ENCODE results near the gene ASH1L. TPM values are rescaled to one million over a fixed set of nuclear protein-coding genes. Genes with fewer than 3 reads are reported as not detected.
"Not testable (repeated sequence)": the region's sequence is repeated elsewhere in the genome, so short reads cannot be mapped to it uniquely, and the experiment has no call there.

ASH1L gene
- total RNA-seq, 1 experiment from 2014 or later, result 71.8 TPM

- H3K36me3 Mint-ChIP-seq (ENCODE audit: insufficient read depth, unreplicated experiment), result no peaks in the 10 kb centered on the region
- no peak overlapping the region for H3K27ac Mint-ChIP-seq (ENCODE audit: unreplicated experiment)
- CTCF ChIA-PET, result no interaction called here
- DNase-seq, result no peak
- H3K9me3 Mint-ChIP-seq (ENCODE audit: low read depth, unreplicated experiment), result no peaks in the 10 kb centered on the region
- intact Hi-C loops (cut with micrococcal nuclease; ENCODE audit: unreplicated experiment), result no loop called here
- H3K27me3 Mint-ChIP-seq (ENCODE audit: unreplicated experiment), result peaks cover 42% of the 10 kb centered on the region
- BruUV-seq (replicated peaks), result no TSS peak
- no peak for TF ChIP-seq CTCF (IDR thresholded peaks at IDR 0.05; ENCODE audit: unreplicated experiment)
- H3K4me1 Mint-ChIP-seq (ENCODE audit: low read depth, unreplicated experiment), result no peaks in the 10 kb centered on the region
- no peak overlapping the region for H3K4me3 Mint-ChIP-seq (ENCODE audit: low read depth, unreplicated experiment)
Observed at GRCh38 chr1:155295942-155296267, 266.7 kb downstream of the ASH1L start.

GRCh38 chr1:155295183-155295941 lies 267.2 kb downstream of the ASH1L start:
- BruUV-seq (replicated peaks), result no TSS peak
- no peaks in the 10 kb centered on the region for H3K9me3 Mint-ChIP-seq (ENCODE audit: low read depth, unreplicated experiment)

GRCh38 chr1:155294520-155295182 lies 268.0 kb downstream of the ASH1L start:
- Mint-ChIP-seq H3K27me3 (ENCODE audit: unreplicated experiment) (peaks cover 42% of the 10 kb centered on the region), H3K4me3 (ENCODE audit: low read depth, unreplicated experiment) (no peak overlapping the region), H3K27ac (ENCODE audit: unreplicated experiment) (no peak overlapping the region), H3K9me3 (ENCODE audit: low read depth, unreplicated experiment) (no peaks in the 10 kb centered on the region), H3K4me1 (ENCODE audit: low read depth, unreplicated experiment) (no peaks in the 10 kb centered on the region), H3K36me3 (ENCODE audit: insufficient read depth, unreplicated experiment) (no peaks in the 10 kb centered on the region)
- intact Hi-C loops (cut with micrococcal nuclease; ENCODE audit: unreplicated experiment), result no loop called here
- CTCF ChIA-PET, result no interaction called here
- TF ChIP-seq CTCF (IDR thresholded peaks at IDR 0.05; ENCODE audit: unreplicated experiment), result no peak
- DNase-seq, result no peak
- BruUV-seq (replicated peaks), result no TSS peak

More at GRCh38 chr1:155295183-155295941, 267.2 kb downstream of the ASH1L start:
- H3K27me3 Mint-ChIP-seq (ENCODE audit: unreplicated experiment), result peaks cover 42% of the 10 kb centered on the region
- no peak overlapping the region for H3K27ac Mint-ChIP-seq (ENCODE audit: unreplicated experiment)
- H3K4me1 Mint-ChIP-seq (ENCODE audit: low read depth, unreplicated experiment), result no peaks in the 10 kb centered on the region
- CTCF ChIA-PET, result no interaction called here
- no peaks in the 10 kb centered on the region for H3K36me3 Mint-ChIP-seq (ENCODE audit: insufficient read depth, unreplicated experiment)
- intact Hi-C loops (cut with micrococcal nuclease; ENCODE audit: unreplicated experiment), result no loop called here
- H3K4me3 Mint-ChIP-seq (ENCODE audit: low read depth, unreplicated experiment), result no peak overlapping the region
- DNase-seq, result no peak
- TF ChIP-seq CTCF (IDR thresholded peaks at IDR 0.05; ENCODE audit: unreplicated experiment), result no peak

- no TSS peak for BruUV-seq (replicated peaks)
- no peak for TF ChIP-seq CTCF (IDR thresholded peaks at IDR 0.05; ENCODE audit: unreplicated experiment)
- no peak for DNase-seq
- Mint-ChIP-seq H3K36me3 (ENCODE audit: insufficient read depth, unreplicated experiment) (no peaks in the 10 kb centered on the region), H3K9me3 (ENCODE audit: low read depth, unreplicated experiment) (no peaks in the 10 kb centered on the region), H3K27me3 (ENCODE audit: unreplicated experiment) (peaks cover 41% of the 10 kb centered on the region), H3K27ac (ENCODE audit: unreplicated experiment) (no peak overlapping the region), H3K4me3 (ENCODE audit: low read depth, unreplicated experiment) (no peak overlapping the region), H3K4me1 (ENCODE audit: low read depth, unreplicated experiment) (no peaks in the 10 kb centered on the region)
- CTCF ChIA-PET, result interaction anchor here (0.6 kb wide), 1 partner anchor 18 kb away, joined by 4 read pairs; no protein-coding TSS in a partner anchor
- intact Hi-C loops (cut with micrococcal nuclease; ENCODE audit: unreplicated experiment), result no loop called here
Observed at GRCh38 chr1:155293086-155293749, 269.4 kb downstream of the ASH1L start.

GRCh38 chr1:155291006-155291405 lies 271.6 kb downstream of the ASH1L start:
- H3K9me3 Mint-ChIP-seq (ENCODE audit: low read depth, unreplicated experiment); DNase-seq; BruUV-seq (replicated peaks); H3K36me3 Mint-ChIP-seq (ENCODE audit: insufficient read depth, unreplicated experiment); intact Hi-C loops (cut with micrococcal nuclease; ENCODE audit: unreplicated experiment); CTCF ChIA-PET; H3K4me1 Mint-ChIP-seq (ENCODE audit: low read depth, unreplicated experiment); H3K4me3 Mint-ChIP-seq (ENCODE audit: low read depth, unreplicated experiment); H3K27ac Mint-ChIP-seq (ENCODE audit: unreplicated experiment): not testable (repeated sequence)
- H3K27me3 Mint-ChIP-seq (ENCODE audit: unreplicated experiment), result peaks cover 19% of the 10 kb centered on the region
